GM18526 (cell line): ENCODE measurements around the gene SLITRK3.

ENCODE experiments used
- POLR2A ChIP-seq: IDR thresholded peaks from 3 replicates; pipeline ENCODE4 v1.6.1; 2011; ENCODE audit not compliant: insufficient read length; ENCODE audit errors: extremely low read depth

The SLITRK3 gene

GRCh38 chr3:165156757-165157420, 39.3 kb downstream of the SLITRK3 start:
- no peak for TF ChIP-seq POLR2A

DNA sequence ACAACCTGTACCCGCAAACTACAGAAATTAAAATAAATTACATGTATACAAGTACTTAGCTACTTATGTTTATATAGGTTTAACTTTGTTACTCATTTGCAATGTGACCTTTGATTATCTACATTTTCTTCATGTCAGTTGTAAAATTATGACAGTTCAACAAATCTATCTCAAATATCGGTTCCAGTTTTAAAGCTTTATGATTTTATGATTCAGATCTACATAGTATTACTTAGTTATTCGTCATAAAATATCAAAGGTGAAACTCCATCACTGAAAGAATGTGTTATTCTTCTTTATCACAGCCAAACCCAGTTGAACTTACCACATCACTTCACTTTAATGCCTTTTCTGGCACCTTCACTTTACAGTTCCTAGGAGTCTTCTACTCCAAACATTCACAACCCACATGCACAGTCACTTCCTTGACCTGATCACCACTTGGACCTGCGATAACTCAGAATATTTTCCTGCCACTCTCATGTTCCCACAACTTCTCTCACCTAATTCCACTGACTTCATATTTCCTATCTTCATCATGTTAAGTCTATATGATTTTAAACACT, 47.2 kb downstream of the SLITRK3 start:
- TF ChIP-seq POLR2A, result no peak

GRCh38 chr3:165144271-165144670, 51.9 kb downstream of the SLITRK3 start:
- TF ChIP-seq POLR2A, result no peak
